Keratinocyte (primary cell): ENCODE results near the gene B4GALNT3.

Experiments used
- CTCF ChIP-seq, 3 experiments: IDR thresholded peaks in 1 of 3; conservative IDR thresholded peaks in 1 of 3; optimal IDR thresholded peaks in 1 of 3; 2 replicates in 2 of 3; 3 replicates in 1 of 3; pipeline versions ENCODE3 to v1.5.1; 2011; ENCODE audit warnings: low read length in 3 of 3, mild to moderate bottlenecking in 3 of 3, moderate library complexity in 2 of 3, control low read depth in 1 of 3, inconsistent platforms in 1 of 3; ENCODE audit not compliant: insufficient read depth in 2 of 3; ENCODE audit errors: extremely low read depth in 1 of 3
- EZH2 ChIP-seq: IDR thresholded peaks from one replicate; pipeline ENCODE4 v1.6.1; 2012; ENCODE audit warnings: inconsistent platforms, mild to moderate bottlenecking, low read length, moderate library complexity

- TF ChIP-seq CTCF (optimal IDR thresholded peaks at IDR 0.05 in 1 of 3, IDR thresholded peaks at IDR 0.05 in 1 of 3, conservative IDR thresholded peaks at IDR 0.05 in 1 of 3; ENCODE audit: extremely low read depth in 1 of 3, insufficient read depth in 2 of 3, low read length in 3 of 3) (peak in 1 of 3 experiments; percentile 13), EZH2 (no peak)
Observed at GRCh38 chr12:537772-538171, 78.0 kb downstream of the B4GALNT3 start.
